Peyer's patch (tissue), 4 donors: ENCODE results near the gene CTNNA2.

Source experiments
- CTCF ChIP-seq, 6 experiments: fragments of 450-650 bp in 4 of 6; fragments of 200-600 bp in 2 of 6; sonication (generic) in 1 of 6; IDR thresholded peaks; one replicate each; pipeline ENCODE4 v1.5.1; 2017 to 2019; ENCODE audit warnings: antibody characterized with exemption in 6 of 6, mild to moderate bottlenecking in 3 of 6, moderate library complexity in 1 of 6
- POLR2A ChIP-seq, 2 donors: fragments of 450-650 bp; IDR thresholded peaks; one replicate each; pipeline ENCODE4 v1.5.1; 2017; ENCODE audit warnings: antibody characterized with exemption in 2 of 2, mild to moderate bottlenecking in 2 of 2, moderate library complexity in 2 of 2

DNA sequence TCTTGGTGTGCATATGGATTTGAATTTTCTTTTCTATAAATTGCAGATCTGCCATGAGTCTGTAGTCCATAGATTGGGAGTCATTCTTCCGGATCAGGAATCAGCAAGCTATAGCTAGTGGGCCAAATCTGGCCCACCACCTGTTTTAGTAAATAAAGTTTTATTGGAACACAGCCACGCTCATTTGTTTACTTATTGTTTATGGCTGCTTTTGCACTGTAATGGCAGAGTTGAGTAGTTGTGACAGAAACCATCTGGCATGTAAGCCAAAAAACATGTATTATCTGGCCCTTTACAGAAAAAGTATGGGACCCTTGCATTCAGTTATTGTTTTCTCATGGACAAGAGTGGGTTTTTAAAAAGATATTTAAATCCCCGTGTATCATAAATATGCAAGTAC is 600.5 kb downstream of the CTNNA2 start:
- no peak for TF ChIP-seq CTCF (IDR thresholded peaks at IDR 0.05)
- TF ChIP-seq POLR2A (IDR thresholded peaks at IDR 0.05), result no peak
